Measurements from ENCODE around the gene CSF3. TPM values are rescaled to one million over a fixed set of nuclear protein-coding genes. Genes with fewer than 3 reads are reported as not detected.
A peak's percentile ranks its signal among the peaks of the same experiment; 100 is the strongest.

Gene CSF3
- total and polyA plus RNA-seq, 2 donors (not counting 1 experiment from before 2014, with no cell fraction given): not detected

GRCh38 chr17:40060887-40061608 lies 45.8 kb downstream of the CSF3 start:
- H3K27ac ChIP-seq (ENCODE audit: insufficient read depth, low read length): no peak overlapping the region
- no peak overlapping the region for H2AFZ ChIP-seq (ENCODE audit: low read length)

DNA sequence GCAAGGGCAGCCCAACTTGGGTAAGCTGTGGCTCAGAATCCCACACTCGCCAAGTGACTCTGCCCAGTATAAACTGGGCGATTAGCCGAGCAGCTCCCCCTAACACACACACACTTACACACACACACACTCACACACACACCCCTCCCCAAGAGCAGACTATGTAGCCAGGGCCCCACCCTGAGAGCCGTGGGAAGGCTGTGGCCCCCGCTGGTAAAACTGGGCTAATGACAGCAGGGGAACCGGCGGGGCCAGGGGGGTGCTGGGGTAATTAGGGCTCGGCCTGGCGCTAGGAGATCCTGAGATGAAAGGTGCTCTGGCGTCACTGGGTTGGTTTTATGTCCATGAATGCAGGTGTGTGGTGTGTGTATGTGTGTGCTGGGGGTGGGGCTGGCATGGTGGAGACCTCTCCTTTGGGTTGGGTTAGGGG lies 46.4 kb downstream of the CSF3 start:
- Histone ChIP-seq H3K79me2 (ENCODE audit: control insufficient read depth, insufficient read depth, low read length) (peaks cover 26% of the 10 kb centered on the region), H3K36me3 (ENCODE audit: control insufficient read depth, insufficient read depth, low read length) (no peaks in the 10 kb centered on the region), H3K4me2 (ENCODE audit: extremely low read depth, insufficient read depth, low read length) (no peak overlapping the region), H2AFZ (ENCODE audit: low read length) (no peak overlapping the region), H3K4me3 (replicated peaks in 1 of 4; ENCODE audit: control extremely low read depth in 1 of 4, insufficient read depth in 1 of 4, low read depth in 3 of 4, low read length in 4 of 4) (no peak overlapping the region), H3K9me3 (ENCODE audit: control insufficient read depth, insufficient read depth, low read depth, low read length) (no peaks in the 10 kb centered on the region), H3K4me1 (ENCODE audit: control insufficient read depth, extremely low read depth, insufficient read depth, low read length) (peaks cover 18% of the 10 kb centered on the region), H4K20me1 (ENCODE audit: control insufficient read depth, extremely low read depth, insufficient read depth, low read length) (no peaks in the 10 kb centered on the region), H3K27ac (ENCODE audit: insufficient read depth, low read length) (no peak overlapping the region), H3K27me3 (ENCODE audit: control insufficient read depth, insufficient read depth, low read length) (no peaks in the 10 kb centered on the region), H3K9ac (ENCODE audit: insufficient read depth, low read length) (no peak overlapping the region)
- no peak for TF ChIP-seq EZH2 (IDR thresholded peaks at IDR 0.05; ENCODE audit: low read length, missing control alignments)
- no peak for DNase-seq (ENCODE audit: low read depth in 2 of 2)

More at GRCh38 chr17:40060887-40061608, 45.8 kb downstream of the CSF3 start:
- Histone ChIP-seq H3K4me3 (replicated peaks in 1 of 4; ENCODE audit: control extremely low read depth in 1 of 4, insufficient read depth in 1 of 4, low read depth in 3 of 4, low read length in 4 of 4) (no peak overlapping the region), H3K9me3 (ENCODE audit: control insufficient read depth, insufficient read depth, low read depth, low read length) (no peaks in the 10 kb centered on the region), H3K27me3 (ENCODE audit: control insufficient read depth, insufficient read depth, low read length) (no peaks in the 10 kb centered on the region), H3K79me2 (ENCODE audit: control insufficient read depth, insufficient read depth, low read length) (peaks cover 25% of the 10 kb centered on the region), H3K4me2 (ENCODE audit: extremely low read depth, insufficient read depth, low read length) (no peak overlapping the region), H3K9ac (ENCODE audit: insufficient read depth, low read length) (no peak overlapping the region), H4K20me1 (ENCODE audit: control insufficient read depth, extremely low read depth, insufficient read depth, low read length) (no peaks in the 10 kb centered on the region), H3K4me1 (ENCODE audit: control insufficient read depth, extremely low read depth, insufficient read depth, low read length) (peaks cover 17% of the 10 kb centered on the region), H3K36me3 (ENCODE audit: control insufficient read depth, insufficient read depth, low read length) (no peaks in the 10 kb centered on the region)
- DNase-seq (ENCODE audit: low read depth in 2 of 2): no peak
- no peak for TF ChIP-seq EZH2 (IDR thresholded peaks at IDR 0.05; ENCODE audit: low read length, missing control alignments)
- TF ChIP-seq, protein P1, sequence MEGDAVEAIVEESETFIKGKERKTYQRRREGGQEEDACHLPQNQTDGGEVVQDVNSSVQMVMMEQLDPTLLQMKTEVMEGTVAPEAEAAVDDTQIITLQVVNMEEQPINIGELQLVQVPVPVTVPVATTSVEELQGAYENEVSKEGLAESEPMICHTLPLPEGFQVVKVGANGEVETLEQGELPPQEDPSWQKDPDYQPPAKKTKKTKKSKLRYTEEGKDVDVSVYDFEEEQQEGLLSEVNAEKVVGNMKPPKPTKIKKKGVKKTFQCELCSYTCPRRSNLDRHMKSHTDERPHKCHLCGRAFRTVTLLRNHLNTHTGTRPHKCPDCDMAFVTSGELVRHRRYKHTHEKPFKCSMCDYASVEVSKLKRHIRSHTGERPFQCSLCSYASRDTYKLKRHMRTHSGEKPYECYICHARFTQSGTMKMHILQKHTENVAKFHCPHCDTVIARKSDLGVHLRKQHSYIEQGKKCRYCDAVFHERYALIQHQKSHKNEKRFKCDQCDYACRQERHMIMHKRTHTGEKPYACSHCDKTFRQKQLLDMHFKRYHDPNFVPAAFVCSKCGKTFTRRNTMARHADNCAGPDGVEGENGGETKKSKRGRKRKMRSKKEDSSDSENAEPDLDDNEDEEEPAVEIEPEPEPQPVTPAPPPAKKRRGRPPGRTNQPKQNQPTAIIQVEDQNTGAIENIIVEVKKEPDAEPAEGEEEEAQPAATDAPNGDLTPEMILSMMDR (conservative IDR thresholded peaks at IDR 0.05 in 1 of 2, IDR thresholded peaks at IDR 0.05 in 1 of 2; ENCODE audit: low read depth in 1 of 2, low read length in 2 of 2): no peak

GRCh38 chr17:40062329-40063186 lies 47.3 kb downstream of the CSF3 start, which contains the start of gene THRA:
THRA (plus strand) TSS chr17:40062965; CDS start chr17:40074489, 11,524 bp downstream.
- peaks cover 33% of the 10 kb centered on the region for H3K79me2 ChIP-seq (ENCODE audit: control insufficient read depth, insufficient read depth, low read length)
- H3K9me3 ChIP-seq (ENCODE audit: control insufficient read depth, insufficient read depth, low read depth, low read length): no peaks in the 10 kb centered on the region
- TF ChIP-seq, protein P1 (conservative IDR thresholded peaks at IDR 0.05 in 1 of 2, IDR thresholded peaks at IDR 0.05 in 1 of 2; ENCODE audit: low read depth in 1 of 2, low read length in 2 of 2): no peak
- TF ChIP-seq EZH2 (IDR thresholded peaks at IDR 0.05; ENCODE audit: low read length, missing control alignments): no peak
- H3K4me2 ChIP-seq (ENCODE audit: extremely low read depth, insufficient read depth, low read length): peak within 1 kb of the TSS; percentile 95
- H3K27ac ChIP-seq (ENCODE audit: insufficient read depth, low read length): peak within 1 kb of the TSS; percentile 43
- H3K36me3 ChIP-seq (ENCODE audit: control insufficient read depth, insufficient read depth, low read length): no peaks in the 10 kb centered on the region
- peaks cover 18% of the 10 kb centered on the region for H3K4me1 ChIP-seq (ENCODE audit: control insufficient read depth, extremely low read depth, insufficient read depth, low read length)
- peak within 1 kb of the TSS; percentile 77 for H3K9ac ChIP-seq (ENCODE audit: insufficient read depth, low read length)
- H3K4me3 ChIP-seq (replicated peaks in 1 of 4; ENCODE audit: control extremely low read depth in 1 of 4, insufficient read depth in 1 of 4, low read depth in 3 of 4, low read length in 4 of 4): peak within 1 kb of the TSS; percentile 84 to 95 (median 88)
- H4K20me1 ChIP-seq (ENCODE audit: control insufficient read depth, extremely low read depth, insufficient read depth, low read length): no peaks in the 10 kb centered on the region
- DNase-seq (ENCODE audit: low read depth in 2 of 2): no peak
- peak within 1 kb of the TSS; percentile 73 for H2AFZ ChIP-seq (ENCODE audit: low read length)
- no peaks in the 10 kb centered on the region for H3K27me3 ChIP-seq (ENCODE audit: control insufficient read depth, insufficient read depth, low read length)
